Stimulated activated CD8-positive, alpha-beta memory T cell treated with anti-CD3 and anti-CD28 coated beads, Interleukin-15, amount 100 ng/mL, for 24 hours (primary cell): Measurements from ENCODE around the gene SHISA8.

Experiments
- DNase-seq: peaks from one replicate; pipeline ENCODE4 v3.0.0-alpha.2; 2020; ENCODE audit warnings: low read depth

Gene SHISA8

GRCh38 chr22:41933411-41934177 is 18.7 kb upstream of the SHISA8 start:
- DNase-seq: no peak

GRCh38 chr22:41932353-41932752 is 17.5 kb upstream of the SHISA8 start:
- DNase-seq: no peak

GRCh38 chr22:41931701-41932269 is 16.9 kb upstream of the SHISA8 start:
- DNase-seq: no peak

- no peak for DNase-seq
Observed at GRCh38 chr22:41929418-41929810, 14.5 kb upstream of the SHISA8 start.

- no peak for DNase-seq
Observed at GRCh38 chr22:41928593-41929417, 13.9 kb upstream of the SHISA8 start.

GRCh38 chr22:41927813-41928212 is 12.9 kb upstream of the SHISA8 start:
- no peak for DNase-seq

GRCh38 chr22:41925783-41926460 is 11.0 kb upstream of the SHISA8 start:
- DNase-seq: peak; percentile 53

- DNase-seq: no peak
Observed at GRCh38 chr22:41923595-41924276, 8.9 kb upstream of the SHISA8 start.

GRCh38 chr22:41922940-41923594 is 8.2 kb upstream of the SHISA8 start:
- DNase-seq: no peak

GRCh38 chr22:41922328-41922727 is 7.5 kb upstream of the SHISA8 start:
- DNase-seq: no peak

- DNase-seq: no peak
Observed at GRCh38 chr22:41920271-41920976, 5.5 kb upstream of the SHISA8 start.

- DNase-seq: no peak
Observed at GRCh38 chr22:41919357-41920224, 4.7 kb upstream of the SHISA8 start.

- DNase-seq: no peak
Observed at GRCh38 chr22:41917903-41918791, 3.3 kb upstream of the SHISA8 start.

GRCh38 chr22:41917375-41917902 is 2.6 kb upstream of the SHISA8 start:
- DNase-seq: no peak

GRCh38 chr22:41916745-41917358 is 2.0 kb upstream of the SHISA8 start:
- no peak for DNase-seq

GRCh38 chr22:41915786-41916493 is 1.1 kb upstream of the SHISA8 start:
- no peak for DNase-seq

- DNase-seq: no peak
Observed at GRCh38 chr22:41914611-41915034, 251 bp downstream of the SHISA8 start.
